ENCODE results near the gene FBXL13.
A peak's percentile ranks its signal among the peaks of the same experiment; 100 is the strongest.
"Not testable (repeated sequence)": the region's sequence is repeated elsewhere in the genome, so short reads cannot be mapped to it uniquely, and the experiment has no call there.

FBXL13 gene

GRCh38 chr7:103079836-103080235 is 5.2 kb upstream of the FBXL13 start:
- DNase-seq (ENCODE audit: low spot score), result no peak

- not testable (repeated sequence) for DNase-seq (ENCODE audit: low spot score)
Measured at GRCh38 chr7:103078226-103078625, 3.6 kb upstream of the FBXL13 start.

GRCh38 chr7:103077318-103077717 is 2.7 kb upstream of the FBXL13 start:
- no peak for DNase-seq (ENCODE audit: low spot score)

- no peak for DNase-seq (ENCODE audit: low spot score)
Measured at GRCh38 chr7:103076764-103077163, 2.2 kb upstream of the FBXL13 start.

GRCh38 chr7:103075337-103075918 is 832 bp upstream of the FBXL13 start:
- peak; percentile 67 for DNase-seq (ENCODE audit: low spot score)

- peak; percentile 14 for DNase-seq (ENCODE audit: low spot score)
Measured at GRCh38 chr7:103073989-103074518, 542 bp downstream of the FBXL13 start.

GRCh38 chr7:103071000-103071399 is 3.6 kb downstream of the FBXL13 start:
- DNase-seq (ENCODE audit: low spot score), result no peak

GRCh38 chr7:103068414-103069403 is 5.9 kb downstream of the FBXL13 start:
- no peak for DNase-seq (ENCODE audit: low spot score)

- peak; percentile 33 for DNase-seq (ENCODE audit: low spot score)
Measured at GRCh38 chr7:103065667-103066066, 8.9 kb downstream of the FBXL13 start.

- no peak for DNase-seq (ENCODE audit: low spot score)
Measured at GRCh38 chr7:103063895-103064294, 10.7 kb downstream of the FBXL13 start.

- no peak for DNase-seq (ENCODE audit: low spot score)
Measured at GRCh38 chr7:103059471-103059870, 15.1 kb downstream of the FBXL13 start.

GRCh38 chr7:103058122-103058521 is 16.5 kb downstream of the FBXL13 start:
- no peak for DNase-seq (ENCODE audit: low spot score)

GRCh38 chr7:103056006-103056405 is 18.6 kb downstream of the FBXL13 start:
- not testable (repeated sequence) for DNase-seq (ENCODE audit: low spot score)

GRCh38 chr7:103051519-103051918 is 23.1 kb downstream of the FBXL13 start:
- DNase-seq (ENCODE audit: low spot score), result no peak

GRCh38 chr7:103048833-103049232 is 25.8 kb downstream of the FBXL13 start:
- no peak for DNase-seq (ENCODE audit: low spot score)

- DNase-seq (ENCODE audit: low spot score), result not testable (repeated sequence)
Measured at GRCh38 chr7:103041815-103042214, 32.8 kb downstream of the FBXL13 start.

GRCh38 chr7:103037823-103038739 is 36.5 kb downstream of the FBXL13 start:
- not testable (repeated sequence) for DNase-seq (ENCODE audit: low spot score)

GRCh38 chr7:103037476-103037822 is 37.1 kb downstream of the FBXL13 start:
- DNase-seq (ENCODE audit: low spot score), result no peak

- DNase-seq (ENCODE audit: low spot score), result not testable (repeated sequence)
Measured at GRCh38 chr7:103034318-103034717, 40.3 kb downstream of the FBXL13 start.

- no peak for DNase-seq (ENCODE audit: low spot score)
Measured at GRCh38 chr7:103031781-103032180, 42.8 kb downstream of the FBXL13 start.

GRCh38 chr7:103031024-103031423 is 43.6 kb downstream of the FBXL13 start:
- no peak for DNase-seq (ENCODE audit: low spot score)

GRCh38 chr7:103025341-103025740 is 49.3 kb downstream of the FBXL13 start:
- no peak for DNase-seq (ENCODE audit: low spot score)

Data from SK-N-DZ (cell line).